HG02610 (cell line): ENCODE measurements around the gene SLC2A9.

Experiments used
- ATAC-seq: cut with Tn5 transposase; IDR thresholded peaks from one replicate; pipeline ENCODE4 v1.9.1; 2021; ENCODE audit warnings: mild to moderate bottlenecking, moderate library complexity; ENCODE audit not compliant: unreplicated experiment

SLC2A9 gene

DNA sequence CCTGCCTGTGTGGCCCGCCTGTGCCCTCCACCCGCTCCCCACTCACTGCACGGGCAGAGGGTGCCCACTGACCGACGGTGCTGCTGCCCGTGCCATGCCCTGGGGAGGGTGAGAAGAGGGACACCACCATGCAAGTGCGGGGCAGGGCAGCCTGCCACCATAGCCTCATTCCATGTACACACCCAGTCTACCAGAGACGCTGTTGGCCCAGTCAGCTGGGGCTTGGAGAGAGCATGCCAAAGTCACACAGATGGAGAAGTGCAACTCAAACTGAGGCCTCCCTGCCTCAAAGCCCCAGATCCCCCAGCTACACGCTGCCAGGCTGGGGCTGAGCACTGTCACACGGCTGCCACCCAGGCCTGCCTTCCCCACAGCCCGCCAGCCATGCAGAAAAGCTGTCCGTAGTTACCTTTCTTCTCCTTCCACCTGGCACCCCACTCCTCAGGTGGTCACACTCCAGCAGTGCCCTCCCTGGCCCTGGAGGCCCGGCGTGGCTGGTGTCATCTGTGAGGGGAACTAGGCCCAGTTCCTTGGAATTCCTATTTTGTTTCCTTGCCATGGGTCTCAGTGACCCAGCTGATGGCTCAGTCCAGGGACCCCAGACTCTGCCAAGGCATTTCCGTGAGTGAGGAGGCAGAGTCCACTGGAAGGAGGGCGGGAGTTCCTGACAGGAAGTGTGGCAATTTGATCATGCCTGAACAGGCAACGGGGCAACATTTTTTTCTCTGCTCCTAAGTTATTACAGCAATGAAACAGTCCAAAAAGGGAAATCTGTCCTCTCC lies at the start of gene SLC2A9:
TSS of gene SLC2A9 (minus strand) at position 627 of the 782 bp plus-strand sequence. CDS start at position 559, 68 bp downstream.
- no peak for ATAC-seq

DNA sequence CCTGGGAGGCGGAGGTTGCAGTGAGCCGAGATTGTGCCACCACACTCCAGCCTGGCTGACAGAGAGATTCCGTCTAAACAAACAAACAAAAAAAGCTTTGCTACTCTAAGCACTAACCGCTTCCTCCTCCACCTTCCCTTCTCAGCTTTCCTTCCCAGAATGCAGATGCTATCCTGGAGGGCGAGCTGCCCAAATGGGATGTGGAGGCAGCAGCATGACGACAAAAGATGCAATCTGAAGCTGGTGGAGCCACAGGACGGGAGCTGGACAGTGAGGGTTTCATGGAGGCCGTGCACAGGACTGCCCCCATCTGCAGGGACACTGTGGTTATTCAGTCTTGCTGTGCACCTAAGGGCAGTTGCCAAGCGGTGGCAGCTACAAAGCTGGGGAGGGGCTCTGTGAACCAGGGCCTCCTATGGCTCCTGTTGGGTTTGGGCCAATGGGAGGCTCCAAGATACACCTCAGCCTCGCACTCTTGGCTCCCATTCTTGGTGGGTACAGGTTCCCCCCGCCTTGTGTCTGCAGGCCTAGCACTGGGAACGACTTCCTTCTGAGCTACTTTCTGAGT lies 47.9 kb upstream of the SLC2A9 start:
- no peak for ATAC-seq

DNA sequence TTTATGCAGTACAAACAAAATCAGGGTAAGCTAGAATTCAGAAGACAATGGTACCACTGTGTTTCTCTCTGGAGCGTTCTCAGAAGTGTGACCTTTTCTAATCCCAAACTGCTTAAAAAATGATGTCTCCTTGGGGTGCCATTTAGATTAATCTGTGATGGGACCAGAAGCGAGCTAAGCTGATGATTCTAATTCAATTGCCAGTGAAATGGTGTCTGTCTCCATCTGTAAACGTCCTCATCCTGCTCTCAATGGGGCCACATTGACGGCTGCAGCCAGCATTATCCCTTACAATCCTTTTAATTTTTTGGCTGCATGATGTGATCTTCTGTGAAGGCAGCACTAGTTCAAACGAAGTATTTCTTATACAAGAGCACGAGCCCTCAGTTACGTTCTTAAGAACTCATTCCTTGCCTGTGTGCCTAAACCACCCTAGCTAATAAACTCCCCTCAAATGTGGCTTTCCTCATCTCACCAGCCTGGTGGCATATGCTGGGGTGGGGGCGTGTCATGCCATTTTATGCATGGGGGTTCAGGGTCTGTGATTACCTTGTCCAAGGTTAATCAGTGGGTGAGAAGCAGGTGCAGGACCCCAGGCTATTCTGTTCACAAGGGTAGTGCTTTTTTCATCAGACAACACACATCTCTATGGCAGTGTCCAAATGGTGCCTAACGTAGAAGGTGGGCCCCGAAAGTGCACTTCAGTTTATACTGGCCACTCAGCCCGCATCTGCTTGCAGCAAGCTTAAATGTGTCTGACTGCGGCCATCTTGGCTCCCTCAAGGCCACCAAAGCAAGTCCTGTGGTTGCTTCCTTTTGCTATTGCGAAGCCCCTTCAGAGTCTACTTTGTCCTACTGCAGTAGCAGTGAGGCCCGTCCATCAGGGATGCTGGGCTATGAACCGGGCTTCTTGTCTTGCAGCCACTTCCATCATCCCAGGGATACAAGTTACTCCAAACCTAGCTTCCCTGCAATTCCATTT lies 45.7 kb upstream of the SLC2A9 start:
- no peak for ATAC-seq

DNA sequence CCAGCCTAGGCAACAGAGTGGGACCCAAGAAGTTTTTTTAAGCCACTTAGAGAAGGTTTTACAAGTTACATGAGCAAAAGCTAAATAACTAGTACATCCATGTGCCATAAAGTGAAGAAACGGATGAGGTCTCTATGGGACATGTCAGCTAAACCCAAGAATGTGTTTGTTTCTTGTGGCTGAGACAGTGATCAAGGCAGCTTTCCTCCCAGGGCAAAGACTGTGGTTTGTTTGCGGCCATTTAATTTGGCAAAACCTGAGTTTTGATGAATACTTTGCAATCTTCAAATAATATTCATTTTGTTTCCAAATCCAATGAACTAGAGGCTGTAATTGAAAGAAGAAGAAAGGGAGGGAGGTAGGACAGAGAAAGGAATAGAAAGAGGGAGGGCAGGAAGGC lies 44.9 kb upstream of the SLC2A9 start:
- no peak for ATAC-seq

DNA sequence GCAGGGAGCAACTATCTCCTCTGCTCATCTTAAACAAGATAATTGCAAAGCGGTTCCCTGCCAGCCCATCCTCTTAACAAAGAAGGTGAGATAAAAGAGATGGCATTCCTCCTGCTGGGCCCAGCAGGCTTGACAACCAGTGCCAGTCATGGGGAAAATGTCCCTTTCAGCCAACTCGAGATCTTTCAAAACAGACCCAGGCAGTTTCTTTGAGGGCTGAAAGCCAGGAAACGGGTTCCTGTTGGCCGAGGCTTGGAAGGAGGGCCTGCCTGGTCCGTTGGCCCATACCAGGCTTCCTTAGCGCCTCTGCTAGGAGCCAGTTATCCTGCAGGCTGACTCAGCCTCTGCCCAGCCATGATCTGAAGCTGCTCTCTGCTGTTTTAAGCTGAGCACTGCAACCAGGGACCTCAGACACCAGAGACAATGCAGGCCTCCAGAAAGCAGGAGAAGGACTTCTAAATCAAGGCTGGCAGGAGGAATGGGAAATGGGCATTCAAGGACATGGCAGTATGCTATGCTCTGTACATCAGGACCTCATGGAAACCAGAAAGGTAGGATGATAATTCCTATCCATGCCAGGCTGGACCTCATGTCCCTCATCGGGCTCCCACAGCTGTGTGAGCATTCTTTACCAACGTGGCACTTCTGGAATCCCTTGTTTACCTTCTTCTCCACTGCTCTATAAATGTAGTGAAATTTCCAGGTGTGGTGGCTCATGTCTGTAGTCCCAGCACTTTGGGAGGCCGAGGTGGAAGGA lies 42.4 kb upstream of the SLC2A9 start:
- ATAC-seq: no peak

DNA sequence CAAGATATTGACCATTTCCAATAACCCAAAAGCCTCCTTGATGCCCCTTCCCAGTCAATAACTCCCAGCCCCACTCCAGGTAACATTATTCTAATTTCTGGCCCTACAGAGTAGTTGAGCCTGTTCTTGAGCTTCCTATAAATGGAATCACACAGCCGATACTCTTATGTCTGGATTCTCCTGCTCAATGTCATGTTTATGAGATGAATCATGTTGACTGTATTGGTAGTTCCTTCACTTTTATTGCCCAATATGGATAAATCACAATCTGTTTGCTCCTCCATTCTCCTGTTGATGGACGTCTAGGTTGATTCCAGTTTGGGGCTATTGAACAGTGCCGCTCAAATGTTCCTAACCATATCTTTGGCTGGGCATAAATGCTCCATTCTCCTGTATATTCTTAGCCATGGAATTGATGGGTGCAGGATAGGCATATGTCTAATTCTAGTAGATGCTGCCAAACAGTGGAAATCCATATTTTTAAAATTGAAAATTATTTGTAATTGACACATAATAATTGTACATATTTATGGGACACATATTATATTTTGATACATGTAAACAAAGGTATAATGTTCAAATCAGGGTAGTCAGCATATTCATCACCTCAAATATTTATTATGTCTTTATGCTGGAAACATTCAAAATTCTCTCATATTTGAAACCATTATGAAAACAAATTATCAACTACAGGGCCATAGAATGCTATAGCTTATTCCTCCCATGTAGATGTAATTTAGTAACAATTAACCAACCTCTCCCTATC lies 40.5 kb upstream of the SLC2A9 start:
- no peak for ATAC-seq

DNA sequence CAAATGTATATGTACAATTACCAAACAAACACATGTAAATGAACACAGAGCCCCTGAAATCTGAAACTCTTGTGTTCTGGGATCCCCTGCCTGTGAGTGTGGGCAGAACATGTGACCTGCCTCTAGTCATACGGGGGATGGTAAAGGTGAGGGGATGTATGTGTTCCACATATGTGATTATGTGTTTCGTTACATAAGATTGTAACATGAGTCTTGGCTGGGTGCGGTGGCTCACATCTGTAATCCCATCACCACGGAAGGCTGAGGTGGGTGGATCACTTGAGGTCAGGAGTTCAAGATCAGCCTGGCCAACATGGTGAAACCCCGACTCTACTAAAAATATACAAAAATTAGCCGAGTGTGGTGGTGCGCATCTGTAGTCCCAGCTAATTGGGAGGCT lies 37.1 kb upstream of the SLC2A9 start:
- ATAC-seq: no peak

DNA sequence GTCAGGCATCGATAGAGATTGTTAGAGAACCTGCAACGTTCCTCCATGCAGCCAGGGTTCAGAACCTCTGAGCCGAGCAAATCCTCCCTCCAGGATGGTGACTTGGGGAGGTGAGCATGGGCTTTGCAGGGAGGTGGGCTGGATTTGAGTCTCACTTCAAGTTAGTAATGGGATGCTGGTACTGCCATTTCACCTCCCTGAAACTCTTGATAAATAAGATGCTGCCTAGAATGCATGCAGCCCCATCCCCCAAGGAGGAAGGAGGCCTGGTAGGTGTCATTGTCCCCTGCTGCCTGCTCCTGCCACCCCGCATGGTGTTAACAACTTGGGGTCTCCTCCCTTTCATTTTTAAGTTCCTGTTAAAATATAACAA lies 35.7 kb upstream of the SLC2A9 start:
- ATAC-seq: no peak

DNA sequence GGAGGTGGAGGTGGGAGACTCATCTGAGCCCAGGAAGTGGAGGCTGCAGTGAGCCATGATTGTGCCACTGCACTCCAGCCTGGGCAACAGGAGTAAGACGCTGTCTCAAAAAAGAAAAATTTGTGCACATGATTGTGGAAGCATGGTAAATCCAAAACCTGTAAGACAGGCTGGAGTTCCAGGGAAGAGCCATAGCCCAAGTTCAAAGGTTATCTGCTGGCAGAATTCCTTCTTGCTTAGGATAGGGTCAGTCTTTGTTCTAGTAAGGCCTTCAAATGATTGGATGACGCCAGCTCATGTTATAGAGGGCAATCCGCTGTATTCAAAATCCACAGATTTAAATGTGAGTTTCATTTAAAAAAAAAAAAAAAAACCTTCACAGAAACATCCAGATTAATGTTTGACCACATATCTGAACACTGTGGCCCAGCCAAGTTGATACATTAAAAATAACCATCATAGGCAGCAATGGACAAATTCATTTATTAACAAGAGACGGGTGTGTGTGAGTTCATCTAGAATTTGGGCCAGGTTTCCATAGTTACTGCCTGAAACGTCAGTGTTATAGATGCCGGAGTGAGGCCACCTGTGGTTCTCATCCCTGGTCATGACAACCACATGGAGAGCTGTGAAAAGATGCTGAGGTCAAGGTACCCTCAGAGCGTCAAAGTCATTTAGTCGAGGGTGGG lies 35.2 kb upstream of the SLC2A9 start:
- ATAC-seq: no peak

DNA sequence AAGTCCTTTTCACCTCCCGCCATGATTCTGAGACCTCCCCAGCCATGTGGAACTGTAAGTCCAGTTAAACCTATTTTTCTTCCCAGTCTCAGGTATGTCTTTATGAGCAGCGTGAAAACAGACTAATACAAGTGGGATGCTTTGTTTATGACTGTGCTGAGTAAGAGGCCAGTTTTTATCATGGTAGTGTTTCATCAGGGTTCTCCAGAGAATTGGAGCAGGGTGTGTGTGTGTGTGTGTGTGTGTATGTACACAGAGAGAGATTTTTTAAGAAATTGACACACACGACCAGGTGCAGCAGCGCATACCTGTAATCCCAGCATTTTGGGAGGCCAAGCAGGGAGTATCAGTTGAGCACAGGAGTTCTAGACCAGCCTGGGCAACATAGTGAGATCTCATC lies 34.6 kb upstream of the SLC2A9 start:
- ATAC-seq: no peak

DNA sequence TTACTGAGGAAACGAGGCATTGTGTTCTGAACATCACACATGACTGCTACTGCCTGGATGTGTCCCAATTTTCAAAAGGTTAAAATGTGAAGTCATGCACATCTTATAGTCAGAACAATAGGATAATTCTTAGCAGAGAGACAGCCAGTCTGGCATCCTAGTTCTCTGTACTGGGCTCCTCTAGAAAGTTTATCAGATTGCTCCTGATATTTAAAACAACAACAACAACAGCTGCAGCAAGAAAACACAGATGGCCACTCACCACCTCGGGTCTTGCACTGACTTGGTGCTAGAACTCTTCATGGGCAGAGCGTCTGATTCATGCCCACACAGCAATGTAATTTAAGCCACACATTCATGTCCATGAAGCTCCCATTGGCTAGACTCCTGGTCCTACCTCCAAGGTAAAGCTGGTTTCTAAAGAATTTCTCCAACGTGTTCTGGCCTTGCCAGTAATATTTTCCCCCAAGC lies 33.3 kb upstream of the SLC2A9 start:
- ATAC-seq: no peak

DNA sequence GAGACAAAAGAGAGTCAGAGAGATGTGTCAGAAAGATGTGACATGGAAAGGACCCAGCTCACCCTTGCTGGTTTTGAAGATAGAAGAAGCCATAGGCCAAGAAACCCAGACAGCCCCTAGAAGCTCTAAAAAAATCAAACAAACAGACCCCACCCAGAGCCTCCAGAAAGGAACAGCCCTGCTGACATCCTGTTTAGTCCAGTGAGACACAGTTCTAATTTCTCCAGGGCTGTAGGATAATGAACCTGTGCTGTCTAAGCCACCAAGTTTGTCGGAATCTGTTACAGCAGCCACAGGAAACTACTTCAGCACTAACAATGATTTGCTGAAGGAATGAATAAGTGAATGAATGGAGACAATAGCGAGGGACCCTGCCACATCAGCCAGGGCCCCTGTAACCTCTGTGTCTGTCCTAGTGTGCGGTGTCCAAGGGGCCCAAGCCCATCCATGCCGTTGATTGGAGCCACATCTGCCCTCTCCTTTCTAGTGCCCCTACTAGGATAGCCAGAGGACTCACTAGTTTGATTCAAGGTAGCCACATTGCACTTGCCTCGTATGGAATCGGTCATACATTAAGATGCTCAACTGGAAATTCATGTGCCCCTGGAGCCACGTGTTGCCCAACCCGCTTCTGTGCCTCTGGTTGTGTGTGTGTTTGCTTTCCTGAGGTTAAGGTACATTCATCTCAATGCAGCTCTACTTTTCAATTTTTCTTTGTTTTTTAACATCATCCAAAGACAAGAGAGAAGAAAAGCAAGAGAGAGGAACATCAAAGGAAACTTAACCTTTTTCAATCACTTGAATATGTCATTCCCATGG lies 32.5 kb upstream of the SLC2A9 start:
- ATAC-seq: no peak

DNA sequence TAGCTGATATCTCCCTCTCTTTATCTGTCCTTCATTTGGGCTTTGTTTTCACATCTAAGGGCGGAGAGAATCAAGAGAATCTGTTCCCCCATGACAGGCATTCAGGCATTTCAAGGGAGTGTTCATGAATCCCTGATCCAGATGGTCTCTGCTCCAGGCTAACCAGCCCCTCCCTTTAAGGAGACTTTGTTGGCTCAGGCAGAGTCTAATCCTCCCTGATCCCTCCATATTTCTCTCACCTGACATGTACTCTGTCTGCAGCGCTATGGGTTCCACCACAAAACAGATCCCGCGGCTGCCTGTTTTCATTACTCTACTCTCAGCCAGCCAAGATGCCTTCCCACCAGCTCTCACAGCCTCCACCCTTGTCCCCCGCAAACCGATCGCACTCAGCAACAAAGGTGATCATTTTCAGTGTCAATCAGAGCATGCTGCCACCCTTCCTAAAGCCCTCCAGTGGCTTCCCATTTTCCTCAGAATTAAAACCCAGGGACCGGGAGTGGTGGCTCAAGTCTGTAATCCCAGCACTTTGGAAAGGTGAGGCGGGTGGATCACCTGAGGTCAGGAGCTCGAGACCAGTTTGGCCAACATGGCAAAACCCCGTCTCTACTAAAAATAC lies 30.3 kb upstream of the SLC2A9 start:
- ATAC-seq: no peak

DNA sequence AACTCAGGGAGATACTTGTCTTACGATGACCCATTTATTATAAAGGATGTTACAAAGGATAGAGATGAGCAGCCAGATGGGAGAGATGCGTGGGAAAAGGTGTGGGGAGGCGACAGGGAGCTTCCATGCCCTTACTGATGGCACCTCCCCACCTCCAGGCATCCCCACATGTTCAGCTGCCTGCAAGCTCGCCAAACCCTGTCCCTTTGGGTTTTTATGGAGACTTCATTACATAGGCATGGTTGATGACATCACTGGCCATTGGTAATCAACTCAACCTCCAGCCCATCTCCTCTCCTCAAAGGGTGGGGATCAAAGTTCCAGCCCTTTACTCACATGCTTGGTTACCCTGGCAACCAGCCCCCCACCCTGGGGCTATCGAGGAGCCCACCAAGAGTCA lies 29.4 kb upstream of the SLC2A9 start:
- ATAC-seq: no peak

DNA sequence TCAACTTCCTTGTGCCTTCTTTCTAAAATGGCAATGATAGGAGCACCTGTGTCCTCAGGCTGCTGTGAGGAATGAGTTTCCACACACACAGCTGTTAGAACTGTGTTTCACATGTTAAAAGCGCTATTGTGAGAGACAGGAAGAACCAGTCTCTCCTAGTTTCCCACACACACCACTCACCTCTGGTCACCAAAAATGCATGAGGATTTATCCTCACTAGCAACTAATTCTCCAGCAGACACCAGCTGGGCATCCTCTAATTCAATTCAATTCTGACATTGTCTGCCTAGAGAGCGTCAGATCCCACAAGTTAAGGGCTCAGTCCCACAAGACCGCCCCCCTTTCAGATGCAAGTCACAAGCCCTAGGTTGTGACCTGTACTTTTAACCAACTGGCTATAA lies 29.0 kb upstream of the SLC2A9 start:
- no peak for ATAC-seq

DNA sequence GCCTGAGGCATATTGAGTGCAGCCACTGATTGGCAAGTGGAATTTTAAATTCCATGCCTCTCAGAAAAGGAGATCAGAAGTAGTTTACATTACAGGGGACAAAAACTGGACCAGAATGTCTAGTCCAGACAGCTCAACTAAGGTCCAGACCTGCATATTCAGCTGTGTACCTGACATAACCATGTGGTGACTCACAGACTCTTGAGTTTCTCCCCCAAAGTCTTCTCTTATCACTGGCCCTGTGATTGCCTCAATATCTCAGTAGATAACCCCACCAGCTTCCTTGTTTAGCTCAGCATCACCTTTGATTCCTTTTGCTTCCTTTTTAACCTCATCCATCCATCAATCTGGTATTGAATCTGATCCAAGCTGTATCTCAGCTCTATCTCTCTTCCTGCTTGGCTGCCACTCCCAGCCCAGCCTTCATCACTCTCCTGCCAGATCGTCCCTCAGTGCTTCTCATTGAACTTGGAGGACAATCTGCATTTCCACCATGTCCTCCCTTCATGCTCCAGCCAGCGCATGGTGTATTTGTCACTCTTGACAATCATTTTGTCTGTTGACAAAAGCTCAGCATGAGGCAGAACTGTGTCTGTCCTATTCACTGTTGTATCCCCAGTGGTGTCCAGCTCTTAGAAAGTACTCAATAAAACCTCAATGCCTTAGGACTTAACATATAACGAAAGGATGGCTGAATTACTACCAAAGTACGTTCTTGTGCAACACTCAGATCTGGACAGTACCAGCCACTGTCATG lies 27.8 kb upstream of the SLC2A9 start:
- ATAC-seq: no peak

DNA sequence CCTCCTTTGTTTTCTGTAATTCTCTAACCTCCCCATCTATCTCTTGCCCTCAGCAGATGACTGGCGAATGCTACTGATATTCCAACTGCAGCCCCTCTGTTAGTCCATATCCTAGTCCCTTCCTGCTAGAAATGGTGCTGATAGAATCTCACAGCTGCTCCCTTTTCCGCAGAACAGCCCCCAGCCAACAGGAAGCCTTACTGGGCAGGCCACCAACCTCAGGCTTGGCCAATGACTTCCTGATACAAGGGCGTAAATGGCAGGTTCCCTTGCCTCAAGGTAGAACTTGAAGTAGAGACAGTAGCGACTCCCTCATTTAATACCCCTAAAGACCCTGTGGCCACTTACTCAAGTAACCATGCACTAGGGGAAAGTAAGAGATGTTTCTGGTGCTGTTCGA lies 26.7 kb upstream of the SLC2A9 start:
- ATAC-seq: no peak
